ENCODE measurements around the gene OTUB2.

- TF ChIP-seq TAF1 (IDR thresholded peaks at IDR 0.05; ENCODE audit: low read depth, low read length) (no peak), POLR2A (IDR thresholded peaks at IDR 0.05; ENCODE audit: low read depth, low read length) (no peak), POU2F2 (IDR thresholded peaks at IDR 0.05; ENCODE audit: low read depth, low read length) (no peak), POLR2AphosphoS5 (IDR thresholded peaks at IDR 0.05; ENCODE audit: low read depth, low read length) (no peak)
These were observed 26.6 kb upstream of the OTUB2 start for GRCh38 chr14:93999573-93999972.
